GM06990 (cell line): ENCODE measurements around the gene ARL8B.

Experiments used
- DNase-seq: peaks from one replicate; pipeline ENCODE4 v3.0.0-alpha.2; 2011; ENCODE audit not compliant: insufficient read length; ENCODE audit errors: extremely low read depth
- H3K27me3 ChIP-seq: replicated peaks from 2 replicates; pipeline ENCODE4 v1.6.0; 2011; ENCODE audit warnings: low read length; ENCODE audit not compliant: control insufficient read depth, insufficient read depth
- H3K36me3 ChIP-seq: 2 replicates; pipeline ENCODE4 v1.5.1; 2011; ENCODE audit warnings: low read length; ENCODE audit not compliant: control insufficient read depth, insufficient read depth
- H3K4me3 ChIP-seq: replicated peaks from 2 replicates; pipeline ENCODE4 v1.5.1; 2011; ENCODE audit warnings: low read depth, mild to moderate bottlenecking, control low read depth, low read length
- TF ChIP-seq, protein P1 (sequence below): IDR thresholded peaks from 2 replicates; pipeline ENCODE4 v1.5.1; 2011; ENCODE audit warnings: low read length, control low read depth, mild to moderate bottlenecking, inconsistent platforms; ENCODE audit not compliant: insufficient read depth, poor library complexity, severe bottlenecking

ARL8B gene

DNA sequence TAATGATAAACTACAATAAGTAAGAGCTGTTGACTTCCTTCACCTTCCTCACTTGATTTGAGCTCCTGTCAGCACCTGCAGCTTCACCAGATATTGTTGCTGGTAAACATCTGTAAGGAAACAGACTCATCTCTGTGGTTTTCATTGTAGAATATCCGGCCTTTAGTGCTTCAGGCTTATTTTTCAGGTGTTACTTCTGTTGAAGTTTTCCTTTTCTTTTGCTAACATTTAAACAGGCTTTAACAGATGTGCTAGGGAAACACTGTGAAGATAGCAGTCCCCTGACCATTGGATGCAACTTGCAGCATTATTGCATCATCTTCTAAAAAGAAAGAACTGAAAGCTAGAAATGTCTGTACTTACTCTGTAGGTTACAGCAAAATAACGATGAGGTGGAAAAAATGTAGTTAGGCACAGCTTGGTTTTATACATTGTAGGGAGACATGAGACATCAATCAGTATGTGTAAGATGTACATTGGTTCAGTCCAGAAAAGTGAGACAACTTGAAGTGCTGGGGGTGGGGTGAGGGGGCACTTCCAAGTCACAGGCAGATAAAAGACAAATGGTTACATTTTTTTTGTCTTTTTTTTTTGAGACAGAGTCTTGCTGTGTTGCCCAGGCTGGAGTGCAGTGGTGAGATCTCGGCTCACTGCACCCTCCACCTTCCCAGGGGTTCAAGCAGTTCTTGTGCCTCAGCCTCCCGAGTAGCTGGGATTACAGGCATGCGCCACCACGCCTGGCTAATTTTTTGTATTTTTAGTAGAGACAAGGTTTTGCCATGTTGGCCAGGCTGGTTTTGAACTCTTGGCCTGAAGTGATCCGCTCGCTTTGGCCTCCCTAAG is 75.6 kb downstream of the ARL8B start:
- Histone ChIP-seq H3K27me3 (no peaks in the 10 kb centered on the region), H3K4me3 (no peak overlapping the region), H3K36me3 (peaks cover 12% of the 10 kb centered on the region)
- peak; percentile 68 for DNase-seq
- TF ChIP-seq, protein P1, sequence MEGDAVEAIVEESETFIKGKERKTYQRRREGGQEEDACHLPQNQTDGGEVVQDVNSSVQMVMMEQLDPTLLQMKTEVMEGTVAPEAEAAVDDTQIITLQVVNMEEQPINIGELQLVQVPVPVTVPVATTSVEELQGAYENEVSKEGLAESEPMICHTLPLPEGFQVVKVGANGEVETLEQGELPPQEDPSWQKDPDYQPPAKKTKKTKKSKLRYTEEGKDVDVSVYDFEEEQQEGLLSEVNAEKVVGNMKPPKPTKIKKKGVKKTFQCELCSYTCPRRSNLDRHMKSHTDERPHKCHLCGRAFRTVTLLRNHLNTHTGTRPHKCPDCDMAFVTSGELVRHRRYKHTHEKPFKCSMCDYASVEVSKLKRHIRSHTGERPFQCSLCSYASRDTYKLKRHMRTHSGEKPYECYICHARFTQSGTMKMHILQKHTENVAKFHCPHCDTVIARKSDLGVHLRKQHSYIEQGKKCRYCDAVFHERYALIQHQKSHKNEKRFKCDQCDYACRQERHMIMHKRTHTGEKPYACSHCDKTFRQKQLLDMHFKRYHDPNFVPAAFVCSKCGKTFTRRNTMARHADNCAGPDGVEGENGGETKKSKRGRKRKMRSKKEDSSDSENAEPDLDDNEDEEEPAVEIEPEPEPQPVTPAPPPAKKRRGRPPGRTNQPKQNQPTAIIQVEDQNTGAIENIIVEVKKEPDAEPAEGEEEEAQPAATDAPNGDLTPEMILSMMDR = no peak

DNA sequence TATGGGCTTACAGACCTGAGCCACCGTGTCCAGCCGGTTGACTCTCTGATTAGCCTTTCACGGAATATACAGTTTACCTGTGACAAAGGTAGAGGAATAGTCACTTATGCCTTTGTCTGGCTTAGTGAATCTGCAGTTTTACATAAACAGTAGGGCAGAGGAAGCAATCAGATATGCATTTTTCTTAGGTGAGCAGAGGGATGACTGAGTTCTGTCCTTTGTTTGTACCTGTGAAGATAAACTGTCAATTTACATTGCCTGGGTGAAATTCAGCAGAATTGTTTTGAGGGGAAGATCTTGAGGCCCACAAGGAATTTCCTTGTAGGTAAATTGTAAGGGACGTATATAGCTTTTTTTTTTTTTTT is 76.2 kb downstream of the ARL8B start:
- peaks cover 15% of the 10 kb centered on the region for H3K36me3 ChIP-seq
- TF ChIP-seq, protein P1 = no peak
- H3K4me3 ChIP-seq = no peak overlapping the region
- H3K27me3 ChIP-seq = no peaks in the 10 kb centered on the region
- no peak for DNase-seq

DNA sequence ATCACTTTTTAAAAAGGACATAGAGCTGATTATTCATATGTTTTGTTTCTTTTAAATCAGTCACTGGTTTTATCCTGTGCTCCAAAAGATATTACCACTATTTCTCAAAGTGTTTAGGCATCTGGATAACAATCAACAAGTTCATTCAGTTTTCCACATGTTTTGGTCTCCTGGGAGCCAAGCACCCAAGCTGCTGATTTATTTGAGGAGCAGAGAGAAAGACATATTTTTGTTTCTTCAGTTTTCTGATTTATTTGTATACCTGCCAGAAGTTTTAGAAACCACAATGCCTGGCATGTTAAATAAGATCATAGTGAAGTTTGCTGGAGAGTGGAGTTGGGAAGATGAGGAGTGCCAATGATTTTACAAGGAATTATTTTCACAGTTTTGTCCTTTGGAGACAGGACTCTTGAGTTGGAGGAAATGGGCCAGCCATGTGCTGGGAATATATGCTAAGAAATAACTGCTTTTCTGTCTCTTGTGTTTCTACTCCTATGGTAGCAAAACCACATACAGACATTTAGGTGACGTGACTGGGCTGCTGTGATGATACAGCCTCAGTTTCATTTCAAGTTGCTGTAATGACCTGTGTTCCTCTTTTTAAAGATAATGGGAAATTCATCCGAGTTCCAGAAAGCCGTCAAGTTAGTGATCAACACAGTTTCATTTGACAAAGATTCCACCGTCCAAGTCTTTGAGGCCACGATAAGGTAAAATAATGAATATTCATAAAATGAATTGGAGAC is 77.1 kb downstream of the ARL8B start:
- H3K4me3 ChIP-seq = no peak overlapping the region
- no peaks in the 10 kb centered on the region for H3K27me3 ChIP-seq
- DNase-seq = peak; percentile 39
- TF ChIP-seq, protein P1 = no peak
- H3K36me3 ChIP-seq = peaks cover 16% of the 10 kb centered on the region

DNA sequence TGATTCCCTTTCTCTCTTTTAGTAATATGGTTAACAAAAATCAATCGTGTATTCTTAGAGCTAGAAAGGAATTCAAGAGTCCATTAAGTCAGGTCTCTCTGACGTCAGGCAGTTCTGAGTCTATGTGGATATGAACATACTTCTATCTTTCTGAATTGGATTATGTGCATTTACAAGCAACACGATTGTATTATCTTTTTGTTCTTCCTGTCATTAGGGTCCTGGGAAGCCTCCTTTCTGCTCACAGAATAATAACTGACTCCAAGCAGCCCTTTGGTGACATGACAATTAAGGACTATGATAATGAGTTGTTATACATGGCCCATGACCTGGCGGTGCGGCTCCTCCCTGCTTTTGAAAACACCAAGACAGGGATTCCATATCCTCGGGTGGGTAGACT is 79.4 kb downstream of the ARL8B start:
- H3K36me3 ChIP-seq = peaks cover 21% of the 10 kb centered on the region
- TF ChIP-seq, protein P1 = no peak
- H3K4me3 ChIP-seq = no peak overlapping the region
- no peaks in the 10 kb centered on the region for H3K27me3 ChIP-seq
- DNase-seq = no peak

DNA sequence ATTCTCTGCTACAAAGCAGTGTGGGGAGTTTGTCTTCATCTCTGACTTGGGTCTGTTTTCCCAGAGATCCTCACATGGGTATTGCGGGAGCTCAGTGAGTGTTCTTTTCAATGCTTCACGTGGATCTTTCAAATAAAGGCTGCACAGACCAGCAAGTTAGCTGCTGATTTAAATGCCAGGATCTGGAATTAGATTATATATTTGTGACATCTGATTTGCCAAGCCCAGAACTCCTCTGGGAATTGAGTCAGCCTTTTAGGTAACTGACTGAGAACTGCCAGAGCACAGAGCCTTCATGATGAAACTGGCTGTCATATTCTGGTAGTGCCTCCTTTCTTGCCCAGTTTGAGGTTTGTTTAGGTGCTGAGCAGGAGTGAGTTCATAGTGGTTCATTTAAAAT is 80.1 kb downstream of the ARL8B start:
- peaks cover 23% of the 10 kb centered on the region for H3K36me3 ChIP-seq
- TF ChIP-seq, protein P1 = no peak
- no peaks in the 10 kb centered on the region for H3K27me3 ChIP-seq
- no peak for DNase-seq
- no peak overlapping the region for H3K4me3 ChIP-seq
